Measurements from ENCODE around the gene DGCR6L. TPM values are rescaled to one million over a fixed set of nuclear protein-coding genes. Genes with fewer than 3 reads are reported as not detected.
"Not testable (repeated sequence)": the region's sequence is repeated elsewhere in the genome, so short reads cannot be mapped to it uniquely, and the experiment has no call there.

DGCR6L gene
- total RNA-seq, 1 donor from 2014 or later, result 40.1 TPM

DNA sequence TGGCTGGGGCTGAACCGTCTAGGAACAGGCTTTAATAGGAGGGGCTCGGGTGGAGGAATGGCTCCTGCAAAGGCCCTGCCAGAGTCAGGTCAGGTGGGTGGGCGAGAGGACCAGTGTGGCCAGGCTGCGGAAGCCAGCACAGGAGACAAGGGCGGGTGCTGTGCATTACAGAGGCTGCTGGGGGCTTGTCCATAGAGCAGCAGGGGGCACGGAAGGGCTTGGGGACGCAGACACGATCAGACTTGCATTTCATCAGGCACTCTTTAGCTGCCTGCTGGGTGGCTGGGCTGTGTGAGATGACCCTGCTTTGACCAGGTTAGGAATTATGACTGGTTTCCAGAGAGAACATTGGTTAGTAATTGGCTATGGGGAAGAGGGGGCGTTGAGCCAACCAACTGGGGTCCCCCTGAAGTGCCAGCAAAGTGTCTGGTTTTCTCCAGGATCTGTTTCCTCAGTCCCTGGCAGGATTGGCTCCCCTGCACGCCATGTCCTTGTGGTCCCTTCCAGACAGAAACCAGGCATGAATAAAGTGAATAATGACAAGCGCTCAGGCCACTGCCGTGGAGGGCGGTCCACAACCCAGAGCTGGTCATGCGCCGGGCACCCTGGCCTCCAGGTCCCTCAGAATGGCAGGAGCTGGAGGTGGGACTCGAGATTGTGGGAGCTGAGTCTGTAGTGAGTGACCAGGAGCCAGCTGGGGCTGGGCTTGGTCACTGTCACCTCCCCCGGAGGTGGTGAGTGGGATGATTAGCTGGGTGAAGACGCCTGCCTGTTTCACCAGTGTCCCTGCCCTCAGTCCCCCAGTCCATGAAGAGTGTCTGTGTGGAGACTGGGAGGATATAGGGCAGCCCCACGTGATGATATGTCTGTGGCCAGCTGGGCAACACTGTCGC lies 1.0 kb upstream of the DGCR6L start:
- peak overlapping the region; percentile 85 for H3K4me3 Mint-ChIP-seq
- H3K36me3 Mint-ChIP-seq, result not testable (repeated sequence)
- DNase-seq (ENCODE audit: low spot score in 2 of 2, unreplicated experiment in 2 of 2), result peak in 1 of 2 experiments; percentile 36

GRCh38 chr22:20319041-20319744 lies 667 bp downstream of the DGCR6L start:
- DNase-seq (ENCODE audit: low spot score in 2 of 2, unreplicated experiment in 2 of 2), result no peak
- Mint-ChIP-seq H3K27ac (peak overlapping the region; percentile 90), H3K9me3 (no peaks in the 10 kb centered on the region), H3K27me3 (ENCODE audit: low read depth) (no peaks in the 10 kb centered on the region), H3K4me3 (peak overlapping the region; percentile 85), H3K36me3 (no peaks in the 10 kb centered on the region), H3K4me1 (peaks cover 46% of the 10 kb centered on the region)
- TF ChIP-seq CTCF (IDR thresholded peaks at IDR 0.05; ENCODE audit: unreplicated experiment), result no peak

More for the DNA sequence above, 1.0 kb upstream of the DGCR6L start:
- H3K27me3 Mint-ChIP-seq (ENCODE audit: low read depth); H3K9me3 Mint-ChIP-seq: not testable (repeated sequence)
- H3K27ac Mint-ChIP-seq, result peak overlapping the region; percentile 89
- H3K4me1 Mint-ChIP-seq, result peaks cover 46% of the 10 kb centered on the region

- DNase-seq (ENCODE audit: low spot score in 2 of 2, unreplicated experiment in 2 of 2); H3K9me3 Mint-ChIP-seq; H3K36me3 Mint-ChIP-seq; H3K27me3 Mint-ChIP-seq (ENCODE audit: low read depth); H3K27ac Mint-ChIP-seq: not testable (repeated sequence)
- Mint-ChIP-seq H3K4me3 (peak overlapping the region; percentile 28), H3K4me1 (peaks cover 45% of the 10 kb centered on the region)
Measured at GRCh38 chr22:20318043-20318688, 1.7 kb downstream of the DGCR6L start.

DNA sequence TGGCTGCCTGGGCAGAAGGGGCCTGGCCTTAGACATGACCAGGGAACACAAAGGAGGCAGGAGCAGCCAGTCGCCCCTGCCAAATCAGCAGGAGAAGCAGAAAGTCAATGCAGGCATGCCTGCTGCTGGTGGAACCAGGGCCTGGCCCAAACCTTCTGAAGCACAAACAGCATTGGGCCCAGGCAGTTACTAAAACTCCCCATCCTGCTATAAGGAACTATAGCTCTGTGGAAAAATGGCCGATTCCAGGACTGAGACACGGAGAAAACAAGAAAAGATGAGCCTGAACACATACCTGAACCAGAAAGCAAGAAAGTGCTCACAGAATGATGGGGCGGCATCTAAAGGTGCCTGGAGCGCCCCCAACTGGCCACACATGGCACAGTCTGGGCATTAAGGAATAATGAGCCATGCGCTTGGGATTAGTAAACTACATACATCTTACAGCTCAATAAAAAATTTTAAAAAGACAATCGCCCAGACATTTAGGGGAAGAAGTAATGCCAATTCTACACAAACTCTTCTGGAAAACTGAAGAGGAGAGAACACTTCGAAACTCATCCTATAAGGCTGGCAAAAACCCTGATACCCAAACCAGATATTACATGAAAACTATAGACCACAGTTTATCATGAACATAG lies 2.3 kb downstream of the DGCR6L start:
- Mint-ChIP-seq H3K4me3 (peak overlapping the region; percentile 28), H3K4me1 (peaks cover 40% of the 10 kb centered on the region)
- H3K27ac Mint-ChIP-seq; H3K9me3 Mint-ChIP-seq; H3K36me3 Mint-ChIP-seq; H3K27me3 Mint-ChIP-seq (ENCODE audit: low read depth): not testable (repeated sequence)
- DNase-seq (ENCODE audit: low spot score in 2 of 2, unreplicated experiment in 2 of 2), result peak in 1 of 2 experiments; percentile 38
- peak; percentile 51 for TF ChIP-seq CTCF (IDR thresholded peaks at IDR 0.05; ENCODE audit: unreplicated experiment)

DNA sequence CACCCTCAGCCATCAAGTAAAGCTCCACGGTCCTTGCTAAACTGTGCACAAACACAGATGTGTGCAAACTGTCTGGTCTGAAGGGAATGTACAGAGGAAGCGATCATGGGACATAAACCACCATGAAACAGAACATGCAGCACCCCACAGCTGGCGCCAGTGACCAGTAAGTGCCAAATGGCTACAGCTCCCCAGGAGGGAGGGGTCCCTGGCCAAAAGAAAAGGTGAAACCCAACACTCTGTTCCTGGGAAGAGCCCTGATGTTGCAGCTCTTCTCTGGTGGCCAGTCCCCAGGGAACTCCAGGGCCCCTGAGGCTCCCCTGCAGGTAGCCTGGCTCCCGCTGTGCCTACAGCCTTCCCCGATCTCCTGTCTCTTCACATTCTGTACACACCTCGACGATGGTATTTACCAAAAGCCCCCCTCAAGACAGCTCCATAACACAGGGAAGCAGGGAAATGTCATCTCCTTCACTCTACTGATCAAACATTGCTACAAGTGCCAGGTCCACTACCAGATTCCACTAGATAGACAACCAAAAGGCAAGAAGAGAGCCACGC lies 2.9 kb downstream of the DGCR6L start:
- Mint-ChIP-seq H3K36me3 (no peaks in the 10 kb centered on the region), H3K27ac (no peak overlapping the region), H3K27me3 (ENCODE audit: low read depth) (no peaks in the 10 kb centered on the region), H3K9me3 (no peaks in the 10 kb centered on the region), H3K4me1 (peaks cover 40% of the 10 kb centered on the region), H3K4me3 (no peak overlapping the region)
- no peak for TF ChIP-seq CTCF (IDR thresholded peaks at IDR 0.05; ENCODE audit: unreplicated experiment)
- peak in 1 of 2 experiments; percentile 28 for DNase-seq (ENCODE audit: low spot score in 2 of 2, unreplicated experiment in 2 of 2)

GRCh38 chr22:20316217-20316843 lies 3.5 kb downstream of the DGCR6L start:
- Mint-ChIP-seq H3K9me3 (no peaks in the 10 kb centered on the region), H3K4me1 (peaks cover 34% of the 10 kb centered on the region), H3K36me3 (no peaks in the 10 kb centered on the region), H3K4me3 (no peak overlapping the region), H3K27me3 (ENCODE audit: low read depth) (no peaks in the 10 kb centered on the region), H3K27ac (no peak overlapping the region)
- DNase-seq (ENCODE audit: low spot score in 2 of 2, unreplicated experiment in 2 of 2), result peak; percentile 17 to 36
- TF ChIP-seq CTCF (IDR thresholded peaks at IDR 0.05; ENCODE audit: unreplicated experiment), result no peak

Measured in mesothelial cell of epicardium (in vitro differentiated cells).